K562 (cell line): Measurements from ENCODE around the gene WDR45B. TPM values are rescaled to one million over a fixed set of nuclear protein-coding genes. Genes with fewer than 3 reads are reported as not detected.

ENCODE experiments used
- BDP1 ChIP-seq: IDR thresholded peaks from 3 replicates; pipeline ENCODE4 v1.6.1; 2011; ENCODE audit not compliant: insufficient read length, insufficient read depth
- CTBP1 ChIP-seq: fragments of 450-650 bp; IDR thresholded peaks from 2 replicates; pipeline ENCODE4 v1.6.1; 2016; ENCODE audit warnings: borderline replicate concordance
- CXXC5 ChIP-seq: fragments of 250-450 bp; sonication (Bioruptor Pico); IDR thresholded peaks from 2 replicates; pipeline ENCODE4 v1.8.0; 2022; ENCODE audit warnings: inconsistent platforms, mild to moderate bottlenecking, moderate library complexity
- FOXA3 ChIP-seq, 2 experiments: fragments of 450-650 bp in 1 of 2; sonication (generic) in 1 of 2; formaldehyde crosslinking; IDR thresholded peaks in 1 of 2; conservative IDR thresholded peaks in 1 of 2; 2 replicates each; pipeline versions ENCODE4 v1.4.0 to v1.8.0; 2020 to 2022; ENCODE audit warnings: mild to moderate bottlenecking in 2 of 2, missing genetic modification reagents in 1 of 2
- GABPA ChIP-seq: fragments of 200-800 bp; sonication (Bioruptor generic); conservative IDR thresholded peaks from 2 replicates; pipeline ENCODE4 v1.6.1; 2016; ENCODE audit warnings: low read depth, missing genetic modification characterization, missing compliant biosample characterization
- GATA2 ChIP-seq: sonication (generic); formaldehyde crosslinking; IDR thresholded peaks from 2 replicates; pipeline ENCODE4 v1.4.0; 2020; ENCODE audit warnings: mild to moderate bottlenecking, missing genetic modification reagents
- KLF1 ChIP-seq: fragments of 450-650 bp; IDR thresholded peaks from 2 replicates; pipeline ENCODE4 v1.6.1; 2016; ENCODE audit warnings: missing genetic modification characterization, missing compliant biosample characterization
- NFRKB ChIP-seq: fragments of 450-650 bp; IDR thresholded peaks from 2 replicates; pipeline ENCODE4 v1.6.1; 2016; ENCODE audit warnings: low read depth
- PTBP1 ChIP-seq: fragments of 200-400 bp; formaldehyde crosslinking; IDR thresholded peaks from 2 replicates; pipeline ENCODE4 v1.6.1; 2017; ENCODE audit warnings: low read depth, low read length
- TAF1 ChIP-seq: IDR thresholded peaks from 2 replicates; pipeline ENCODE4 v1.6.1; 2011; ENCODE audit warnings: mild to moderate bottlenecking, low read length, moderate library complexity; ENCODE audit not compliant: insufficient read depth, control insufficient read depth, severe bottlenecking; ENCODE audit errors: extremely low read depth
- YY1 ChIP-seq, 3 experiments: IDR thresholded peaks; 2 replicates each; pipeline ENCODE4 v1.6.1; 2011; ENCODE audit warnings: low read length in 2 of 3, mild to moderate bottlenecking in 2 of 3, moderate library complexity in 2 of 3, borderline replicate concordance in 1 of 3, control low read depth in 1 of 3, low read depth in 1 of 3; ENCODE audit not compliant: insufficient read depth in 3 of 3, insufficient replicate concordance in 2 of 3, control insufficient read depth in 1 of 3, insufficient read length in 1 of 3; ENCODE audit errors: extremely low read depth in 1 of 3
- ZFP30 ChIP-seq: fragments of 250-450 bp; sonication (Bioruptor Pico); IDR thresholded peaks from 2 replicates; pipeline ENCODE4 v1.8.0; 2022; ENCODE audit warnings: moderate library complexity, mild to moderate bottlenecking, inconsistent platforms, borderline replicate concordance
- ZNF143 ChIP-seq: sonication (generic); formaldehyde crosslinking; IDR thresholded peaks from 2 replicates; pipeline ENCODE4 v1.9.0; 2022; ENCODE audit warnings: mild to moderate bottlenecking, missing genetic modification reagents
- polyA plus RNA-seq, 8 experiments: library from polyadenylated mRNA; depleted of rRNA in 4 of 8; stranded (reverse) in 5 of 8; unstranded in 3 of 8; fragments of >200 nt; fragmentation: Nextera tagmentation in 2 of 8; fragmentation: Illumina TruSeq in 1 of 8; extraction: Ambion mirVana in 2 of 8; extraction: Trizol in 1 of 8; gene quantifications; 2 replicates each; pipeline versions ENCODE4 v1.2.1 to v1.2.3, GENCODE V29; 2011 to 2014; ENCODE audit warnings: inconsistent platforms in 1 of 8, missing spikeins in 1 of 8
- total RNA-seq, 7 experiments: library from RNA; depleted of rRNA in 6 of 7; stranded (reverse); fragments of >200 nt in 6 of 7; fragmentation: Illumina TruSeq in 2 of 7; extraction: Trizol in 2 of 7; gene quantifications; 2 replicates each; pipeline versions ENCODE4 v1.2.1 to v1.2.3, GENCODE V29; 2011 to 2021; ENCODE audit warnings: low replicate concordance in 1 of 7
- TF ChIP-seq, protein P1 (sequence below): fragments of 150-350 bp; conservative IDR thresholded peaks from 2 replicates; pipeline ENCODE4 v1.6.1; 2014; ENCODE audit warnings: low read length
- TF ChIP-seq, protein P2 (sequence below), 3 experiments: IDR thresholded peaks in 2 of 3; conservative IDR thresholded peaks in 1 of 3; 2 replicates each; pipeline ENCODE4 v1.5.1; 2011 to 2012; ENCODE audit warnings: low read length in 3 of 3, mild to moderate bottlenecking in 3 of 3, control low read depth in 2 of 3, improper control_type of control experiment in 1 of 3, inconsistent platforms in 1 of 3, low read depth in 1 of 3, mixed read lengths in 1 of 3, moderate library complexity in 1 of 3; ENCODE audit not compliant: insufficient read depth in 2 of 3
- TF ChIP-seq, protein P3 (sequence below): fragments of 450-650 bp; IDR thresholded peaks from 2 replicates; pipeline ENCODE4 v1.6.1; 2018; ENCODE audit warnings: mild to moderate bottlenecking, low read depth; ENCODE audit not compliant: partially characterized antibody
- TF ChIP-seq, protein P4 (sequence below): sonication (generic); formaldehyde crosslinking; IDR thresholded peaks from 2 replicates; pipeline ENCODE4 v1.8.0; 2022; ENCODE audit warnings: missing genetic modification reagents, mild to moderate bottlenecking, moderate library complexity, borderline replicate concordance

WDR45B gene
- total and polyA plus RNA-seq, 9 of the 15 experiments (the other 6 are each of a cell fraction or from before 2014, with no cell fraction given): 0.72 to 74.4 (median 35.9) TPM

DNA sequence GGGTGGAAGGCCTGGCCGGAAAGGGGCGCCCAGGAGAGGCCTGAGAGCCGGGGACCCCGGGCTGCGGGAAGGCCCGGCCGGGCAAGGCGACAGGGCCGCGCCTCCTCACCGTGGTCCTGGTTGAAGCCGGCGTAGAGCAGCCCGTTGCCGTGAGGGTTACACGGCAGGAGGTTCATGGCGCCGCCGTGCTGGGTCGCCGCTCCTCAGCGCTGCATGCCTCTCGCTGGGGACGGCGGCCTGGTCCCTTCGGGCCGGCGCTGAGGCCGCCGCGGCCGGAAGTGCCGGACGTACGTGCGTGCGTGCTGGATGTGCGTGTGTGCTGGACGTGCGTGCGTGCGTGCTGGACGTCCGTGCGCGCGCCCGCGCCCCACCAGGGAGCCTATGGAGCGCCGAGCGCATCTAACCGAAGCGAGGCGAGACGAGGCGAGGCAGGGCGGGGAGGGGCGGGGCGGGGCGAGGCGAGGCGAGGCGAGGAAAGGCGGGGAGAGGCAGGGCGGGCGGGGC is at the start of gene WDR45B (continued):
- TF ChIP-seq, protein P1, sequence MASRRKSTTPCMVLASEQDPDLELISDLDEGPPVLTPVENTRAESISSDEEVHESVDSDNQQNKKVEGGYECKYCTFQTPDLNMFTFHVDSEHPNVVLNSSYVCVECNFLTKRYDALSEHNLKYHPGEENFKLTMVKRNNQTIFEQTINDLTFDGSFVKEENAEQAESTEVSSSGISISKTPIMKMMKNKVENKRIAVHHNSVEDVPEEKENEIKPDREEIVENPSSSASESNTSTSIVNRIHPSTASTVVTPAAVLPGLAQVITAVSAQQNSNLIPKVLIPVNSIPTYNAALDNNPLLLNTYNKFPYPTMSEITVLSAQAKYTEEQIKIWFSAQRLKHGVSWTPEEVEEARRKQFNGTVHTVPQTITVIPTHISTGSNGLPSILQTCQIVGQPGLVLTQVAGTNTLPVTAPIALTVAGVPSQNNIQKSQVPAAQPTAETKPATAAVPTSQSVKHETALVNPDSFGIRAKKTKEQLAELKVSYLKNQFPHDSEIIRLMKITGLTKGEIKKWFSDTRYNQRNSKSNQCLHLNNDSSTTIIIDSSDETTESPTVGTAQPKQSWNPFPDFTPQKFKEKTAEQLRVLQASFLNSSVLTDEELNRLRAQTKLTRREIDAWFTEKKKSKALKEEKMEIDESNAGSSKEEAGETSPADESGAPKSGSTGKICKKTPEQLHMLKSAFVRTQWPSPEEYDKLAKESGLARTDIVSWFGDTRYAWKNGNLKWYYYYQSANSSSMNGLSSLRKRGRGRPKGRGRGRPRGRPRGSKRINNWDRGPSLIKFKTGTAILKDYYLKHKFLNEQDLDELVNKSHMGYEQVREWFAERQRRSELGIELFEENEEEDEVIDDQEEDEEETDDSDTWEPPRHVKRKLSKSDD: no peak
- TF ChIP-seq YY1 (IDR thresholded peaks at IDR 0.05; ENCODE audit: borderline replicate concordance in 1 of 3, control insufficient read depth in 1 of 3, extremely low read depth in 1 of 3, insufficient read depth in 3 of 3, insufficient read length in 1 of 3, insufficient replicate concordance in 2 of 3, low read depth in 1 of 3, low read length in 2 of 3) (peak in 1 of 3 experiments; percentile 65), ZFP30 (CRISPR knock-in tag) (no peak), NFRKB (no peak), BDP1 (no peak), CXXC5 (peak; percentile 100), TAF1 (peak; percentile 40), GATA2 (CRISPR knock-in tag) (no peak), KLF1 (tag) (peak; percentile 76; the same call in 1 of the 2 replicates), GABPA (tag) (peak; percentile 87), FOXA3 (CRISPR knock-in tag; conservative IDR thresholded peaks at IDR 0.05 in 1 of 2, IDR thresholded peaks at IDR 0.05 in 1 of 2) (no peak), ZNF143 (no peak), CTBP1 (peak; percentile 95), PTBP1 (no peak)
- TF ChIP-seq, protein P2, sequence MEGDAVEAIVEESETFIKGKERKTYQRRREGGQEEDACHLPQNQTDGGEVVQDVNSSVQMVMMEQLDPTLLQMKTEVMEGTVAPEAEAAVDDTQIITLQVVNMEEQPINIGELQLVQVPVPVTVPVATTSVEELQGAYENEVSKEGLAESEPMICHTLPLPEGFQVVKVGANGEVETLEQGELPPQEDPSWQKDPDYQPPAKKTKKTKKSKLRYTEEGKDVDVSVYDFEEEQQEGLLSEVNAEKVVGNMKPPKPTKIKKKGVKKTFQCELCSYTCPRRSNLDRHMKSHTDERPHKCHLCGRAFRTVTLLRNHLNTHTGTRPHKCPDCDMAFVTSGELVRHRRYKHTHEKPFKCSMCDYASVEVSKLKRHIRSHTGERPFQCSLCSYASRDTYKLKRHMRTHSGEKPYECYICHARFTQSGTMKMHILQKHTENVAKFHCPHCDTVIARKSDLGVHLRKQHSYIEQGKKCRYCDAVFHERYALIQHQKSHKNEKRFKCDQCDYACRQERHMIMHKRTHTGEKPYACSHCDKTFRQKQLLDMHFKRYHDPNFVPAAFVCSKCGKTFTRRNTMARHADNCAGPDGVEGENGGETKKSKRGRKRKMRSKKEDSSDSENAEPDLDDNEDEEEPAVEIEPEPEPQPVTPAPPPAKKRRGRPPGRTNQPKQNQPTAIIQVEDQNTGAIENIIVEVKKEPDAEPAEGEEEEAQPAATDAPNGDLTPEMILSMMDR (IDR thresholded peaks at IDR 0.05 in 2 of 3, conservative IDR thresholded peaks at IDR 0.05 in 1 of 3; ENCODE audit: insufficient read depth in 2 of 3, low read depth in 1 of 3, low read length in 3 of 3): no peak
- TF ChIP-seq, protein P3, sequence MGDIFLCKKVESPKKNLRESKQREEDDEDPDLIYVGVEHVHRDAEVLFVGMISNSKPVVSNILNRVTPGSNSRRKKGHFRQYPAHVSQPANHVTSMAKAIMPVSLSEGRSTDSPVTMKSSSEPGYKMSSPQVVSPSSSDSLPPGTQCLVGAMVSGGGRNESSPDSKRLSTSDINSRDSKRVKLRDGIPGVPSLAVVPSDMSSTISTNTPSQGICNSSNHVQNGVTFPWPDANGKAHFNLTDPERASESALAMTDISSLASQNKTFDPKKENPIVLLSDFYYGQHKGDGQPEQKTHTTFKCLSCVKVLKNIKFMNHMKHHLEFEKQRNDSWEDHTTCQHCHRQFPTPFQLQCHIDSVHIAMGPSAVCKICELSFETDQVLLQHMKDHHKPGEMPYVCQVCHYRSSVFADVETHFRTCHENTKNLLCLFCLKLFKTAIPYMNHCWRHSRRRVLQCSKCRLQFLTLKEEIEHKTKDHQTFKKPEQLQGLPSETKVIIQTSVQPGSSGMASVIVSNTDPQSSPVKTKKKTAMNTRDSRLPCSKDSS: no peak
- TF ChIP-seq, protein P4, sequence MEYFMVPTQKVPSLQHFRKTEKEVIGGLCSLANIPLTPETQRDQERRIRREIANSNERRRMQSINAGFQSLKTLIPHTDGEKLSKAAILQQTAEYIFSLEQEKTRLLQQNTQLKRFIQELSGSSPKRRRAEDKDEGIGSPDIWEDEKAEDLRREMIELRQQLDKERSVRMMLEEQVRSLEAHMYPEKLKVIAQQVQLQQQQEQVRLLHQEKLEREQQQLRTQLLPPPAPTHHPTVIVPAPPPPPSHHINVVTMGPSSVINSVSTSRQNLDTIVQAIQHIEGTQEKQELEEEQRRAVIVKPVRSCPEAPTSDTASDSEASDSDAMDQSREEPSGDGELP (CRISPR knock-in tag): peak; percentile 88
